ENCODE results near the gene CCNK.
A peak's percentile ranks its signal among the peaks of the same experiment; 100 is the strongest.

The CCNK gene

DNA sequence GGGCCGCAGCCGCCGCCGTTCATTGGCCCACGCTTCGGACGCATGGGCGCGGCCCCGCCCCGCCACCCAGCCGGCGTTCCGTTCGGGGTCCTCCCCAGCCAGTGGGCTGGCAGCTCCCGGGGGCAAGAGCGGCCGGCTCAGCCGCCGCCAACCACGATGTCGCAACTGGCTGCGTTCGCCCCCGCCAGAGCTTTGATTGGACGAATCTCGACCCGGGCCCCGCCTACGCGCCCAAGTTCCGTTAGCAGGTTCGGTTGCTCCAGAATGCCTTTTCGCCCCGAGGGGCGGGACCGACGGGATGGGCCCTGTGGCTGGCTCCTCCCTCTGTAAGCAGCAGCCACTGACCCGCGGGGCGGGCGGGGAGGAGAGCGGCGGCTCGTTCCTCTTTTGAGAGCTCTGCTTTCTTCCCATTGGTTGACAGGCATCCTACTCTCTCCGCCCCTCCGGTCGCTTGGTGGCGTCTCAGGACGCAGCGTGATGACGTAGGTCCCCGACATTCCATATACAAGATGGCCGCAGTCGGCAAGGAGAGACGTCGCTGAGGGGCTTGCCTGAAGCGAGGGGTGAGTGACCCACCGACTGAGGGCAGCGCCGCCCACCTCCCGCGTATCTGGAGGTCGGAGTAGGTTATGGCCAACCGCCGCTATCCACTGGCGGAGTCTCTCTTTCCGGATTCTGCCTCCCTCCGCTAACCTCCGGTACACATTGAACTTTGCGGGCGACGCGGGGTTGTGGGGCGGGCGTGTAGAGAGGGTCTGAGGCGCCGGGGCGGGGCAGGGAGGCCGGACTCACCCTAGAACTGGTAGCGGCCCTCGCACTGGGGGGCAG lies at the start of gene CCNK:
CCNK (plus strand) TSS at position 493 of the 828 bp plus-strand sequence. CDS start 11,269 bp downstream, outside the sequence.
- peak; percentile 100 for DNase-seq (ENCODE audit: low spot score)

DNA sequence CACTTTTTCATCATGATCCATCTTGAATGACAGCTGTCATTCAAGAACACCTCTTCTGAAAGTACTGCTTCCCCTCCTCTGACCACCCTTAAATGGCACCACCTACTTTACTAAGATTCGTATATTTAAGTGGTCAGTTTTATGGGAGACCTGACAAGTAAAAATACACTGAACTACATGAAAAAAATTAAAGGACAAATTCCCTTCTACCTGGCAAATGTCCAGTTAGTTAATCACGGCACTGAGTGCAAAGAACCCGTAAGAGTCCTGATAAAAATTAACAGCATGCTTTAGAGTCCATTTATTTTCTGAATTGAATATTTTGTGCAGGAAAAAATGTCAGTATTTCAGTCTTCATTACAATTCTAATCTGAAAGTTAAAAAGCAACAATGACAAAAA lies 49.2 kb upstream of the CCNK start:
- DNase-seq (ENCODE audit: low spot score): no peak

GRCh38 chr14:99432485-99432884 lies 48.7 kb upstream of the CCNK start:
- no peak for DNase-seq (ENCODE audit: low spot score)

- no peak for DNase-seq (ENCODE audit: low spot score)
Measured at GRCh38 chr14:99435327-99435726, 45.9 kb upstream of the CCNK start.

DNA sequence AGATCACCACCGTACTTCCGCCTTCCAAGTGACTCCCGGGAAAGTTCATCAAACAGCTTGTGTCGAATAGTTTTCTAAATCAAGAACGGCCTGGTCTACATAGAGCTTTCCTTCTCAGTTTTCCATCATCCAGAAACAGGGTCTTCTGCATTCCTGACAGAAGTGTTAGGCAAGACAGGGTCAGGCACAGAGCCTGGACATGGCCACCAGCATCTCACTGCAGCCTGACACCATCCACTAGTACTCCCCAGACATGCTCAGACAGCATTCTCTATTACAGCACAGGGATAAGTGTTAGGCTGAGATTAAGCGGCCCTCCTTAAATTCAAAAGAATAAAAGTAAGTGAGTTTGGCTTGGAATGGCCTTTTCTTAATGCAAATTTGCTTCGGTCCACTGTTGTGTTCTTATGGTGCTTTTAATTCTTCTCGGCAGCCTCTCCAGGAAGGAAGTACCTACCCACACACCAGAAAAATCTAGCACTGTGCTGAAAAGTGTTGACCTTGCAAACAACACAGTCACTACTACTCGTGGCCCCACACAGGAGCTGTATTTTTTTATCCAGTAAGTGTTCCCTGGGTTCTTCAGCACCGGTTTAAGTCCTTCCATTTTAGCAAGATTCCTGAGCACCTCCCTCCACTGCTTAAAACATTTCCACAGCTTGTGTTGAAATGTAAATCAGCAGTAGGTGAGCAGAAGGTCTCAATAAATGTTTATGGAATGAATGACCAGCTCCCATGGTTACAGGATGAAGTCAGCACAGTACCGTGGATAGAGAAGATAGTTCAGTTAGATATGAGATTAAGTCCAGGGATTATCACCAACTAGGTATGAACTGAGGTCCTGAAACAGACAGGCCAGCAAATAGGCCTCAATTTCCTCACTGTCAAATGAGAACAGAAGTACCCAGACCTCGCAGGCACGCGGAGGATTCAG lies 44.7 kb upstream of the CCNK start:
- no peak for DNase-seq (ENCODE audit: low spot score)

DNA sequence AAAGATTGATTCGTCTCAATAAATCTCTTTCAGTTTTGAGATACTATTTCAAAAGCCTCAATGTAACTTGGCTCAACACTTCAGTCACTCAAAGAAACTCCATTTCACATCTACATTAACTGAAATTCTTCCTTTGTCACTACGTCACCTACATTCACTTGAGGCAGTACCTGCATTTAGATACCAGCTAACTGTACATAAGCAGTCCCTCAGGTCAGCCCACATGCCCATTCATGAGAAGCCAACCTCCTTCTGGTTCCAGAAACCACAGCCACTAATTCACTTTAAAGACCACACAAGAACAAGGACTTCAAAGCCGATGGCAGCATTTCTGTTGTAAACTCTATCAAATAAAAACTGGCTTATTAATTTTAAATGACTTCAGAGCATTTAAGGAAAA lies 43.5 kb upstream of the CCNK start:
- DNase-seq (ENCODE audit: low spot score): no peak

DNA sequence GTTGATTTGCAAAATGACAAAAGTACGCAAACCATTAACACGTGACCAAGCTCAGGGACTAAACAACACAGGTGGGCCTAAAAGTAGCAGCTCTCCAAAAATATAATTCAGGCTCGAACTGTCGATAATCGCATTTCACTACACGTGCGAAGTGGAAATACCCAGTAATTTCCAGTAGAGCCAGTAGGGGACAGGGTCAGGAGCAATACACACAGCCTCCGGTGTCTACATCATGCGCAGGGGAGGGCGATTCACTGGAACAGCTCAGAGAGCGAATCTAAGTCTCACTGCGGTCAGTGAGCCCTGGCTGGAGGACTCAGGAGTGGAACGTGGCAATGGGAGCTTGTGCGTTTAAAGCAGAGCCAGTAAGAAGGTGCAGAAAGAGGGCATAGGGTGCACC lies 40.9 kb upstream of the CCNK start:
- no peak for DNase-seq (ENCODE audit: low spot score)

- DNase-seq (ENCODE audit: low spot score): no peak
Measured at GRCh38 chr14:99441157-99441870, 39.9 kb upstream of the CCNK start.

GRCh38 chr14:99441918-99442317 lies 39.3 kb upstream of the CCNK start:
- DNase-seq (ENCODE audit: low spot score): no peak

DNA sequence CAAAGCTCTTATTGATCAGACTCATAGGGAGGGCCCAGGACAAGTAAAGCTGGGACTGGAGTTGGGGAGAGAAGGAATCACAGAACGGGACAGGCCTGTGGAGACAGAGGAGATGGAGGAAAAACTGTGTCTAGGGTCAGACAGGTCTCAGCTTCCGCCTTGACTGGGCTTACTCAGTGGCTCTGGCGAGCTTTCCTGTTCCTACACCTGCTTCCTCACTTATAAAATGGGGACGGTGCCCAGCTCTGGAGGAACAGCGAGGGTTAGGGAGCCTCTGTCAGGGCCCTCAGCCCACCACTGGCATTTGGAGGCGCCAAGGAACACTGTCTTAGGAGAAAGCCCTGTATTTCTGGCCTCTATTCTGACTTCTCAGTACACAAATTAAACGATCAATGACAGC lies 35.3 kb upstream of the CCNK start:
- DNase-seq (ENCODE audit: low spot score): no peak

- no peak for DNase-seq (ENCODE audit: low spot score)
Measured at GRCh38 chr14:99447739-99448138, 33.5 kb upstream of the CCNK start.

- no peak for DNase-seq (ENCODE audit: low spot score)
Measured at GRCh38 chr14:99450266-99450665, 30.9 kb upstream of the CCNK start.

- no peak for DNase-seq (ENCODE audit: low spot score)
Measured at GRCh38 chr14:99451234-99451633, 30.0 kb upstream of the CCNK start.

DNA sequence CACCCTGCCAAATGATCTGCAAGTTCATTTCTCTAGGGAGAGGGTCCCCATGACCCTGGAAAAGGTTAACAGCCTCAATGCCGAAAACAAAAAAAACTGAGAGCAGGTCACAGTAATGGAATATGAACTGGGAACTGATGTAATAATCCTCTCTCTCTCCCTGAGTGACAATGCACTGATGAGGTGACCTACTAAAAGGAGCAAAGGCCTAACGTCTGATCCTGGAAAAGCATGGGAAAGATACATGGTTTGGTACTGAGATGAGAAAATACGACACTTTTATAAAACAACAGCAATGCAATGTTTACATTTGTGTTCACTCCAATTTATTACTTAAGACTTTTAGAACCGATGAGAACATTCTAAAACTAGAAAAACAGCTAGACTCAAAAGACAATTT lies 28.2 kb upstream of the CCNK start:
- no peak for DNase-seq (ENCODE audit: low spot score)

- DNase-seq (ENCODE audit: low spot score): no peak
Measured at GRCh38 chr14:99454246-99454645, 27.0 kb upstream of the CCNK start.

DNA sequence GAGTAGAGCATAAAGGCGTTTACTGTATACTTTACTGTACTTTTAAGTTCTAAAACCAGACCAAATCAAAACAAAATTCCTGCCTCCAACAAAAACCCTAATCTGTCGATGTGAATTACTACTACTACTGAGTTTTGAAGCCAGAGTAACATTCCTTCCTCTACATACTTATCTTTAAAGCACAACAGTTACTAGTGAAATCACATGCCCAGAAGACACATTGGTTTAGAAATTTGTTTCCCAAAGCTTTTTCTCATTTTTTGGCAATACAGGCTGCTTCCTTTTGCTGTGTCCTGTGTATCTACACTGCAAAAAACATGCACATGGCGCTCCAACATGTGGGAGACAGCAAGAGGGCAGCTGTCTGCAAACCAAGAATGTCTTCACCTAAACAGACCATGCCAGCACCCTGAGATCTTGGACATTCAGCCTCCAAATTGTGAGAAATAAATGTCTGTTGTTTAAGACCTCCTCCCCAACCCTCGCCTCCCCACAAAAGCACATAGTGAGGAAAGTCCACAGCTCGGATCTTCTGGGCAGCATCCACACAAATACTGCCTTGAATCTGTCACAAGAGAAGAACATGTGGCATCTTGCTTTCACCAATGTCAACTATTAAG lies 21.6 kb upstream of the CCNK start:
- DNase-seq (ENCODE audit: low spot score): no peak

GRCh38 chr14:99460793-99461192 lies 20.4 kb upstream of the CCNK start:
- no peak for DNase-seq (ENCODE audit: low spot score)

GRCh38 chr14:99461411-99462085 lies 19.7 kb upstream of the CCNK start:
- no peak for DNase-seq (ENCODE audit: low spot score)

GRCh38 chr14:99462210-99462609 lies 19.0 kb upstream of the CCNK start:
- DNase-seq (ENCODE audit: low spot score): no peak

DNA sequence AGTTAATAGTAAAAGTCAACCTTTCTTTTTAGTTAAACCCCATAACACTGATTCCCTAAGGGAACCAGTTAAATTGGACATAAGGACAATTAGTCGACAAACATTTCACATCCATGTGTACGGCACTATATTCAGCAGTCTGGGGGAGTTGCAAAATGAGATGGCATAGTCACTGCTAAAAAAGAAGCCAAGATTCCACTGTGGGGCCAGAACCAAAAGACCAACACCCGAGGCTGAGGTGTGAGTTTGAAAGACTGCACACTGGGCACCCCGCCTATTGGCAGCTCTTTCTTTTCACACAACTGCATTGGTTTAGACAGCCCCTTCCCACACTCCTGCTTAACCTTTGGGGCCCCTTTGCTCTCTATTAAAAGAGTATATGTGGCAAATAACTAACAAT lies 17.2 kb upstream of the CCNK start:
- DNase-seq (ENCODE audit: low spot score): no peak

DNA sequence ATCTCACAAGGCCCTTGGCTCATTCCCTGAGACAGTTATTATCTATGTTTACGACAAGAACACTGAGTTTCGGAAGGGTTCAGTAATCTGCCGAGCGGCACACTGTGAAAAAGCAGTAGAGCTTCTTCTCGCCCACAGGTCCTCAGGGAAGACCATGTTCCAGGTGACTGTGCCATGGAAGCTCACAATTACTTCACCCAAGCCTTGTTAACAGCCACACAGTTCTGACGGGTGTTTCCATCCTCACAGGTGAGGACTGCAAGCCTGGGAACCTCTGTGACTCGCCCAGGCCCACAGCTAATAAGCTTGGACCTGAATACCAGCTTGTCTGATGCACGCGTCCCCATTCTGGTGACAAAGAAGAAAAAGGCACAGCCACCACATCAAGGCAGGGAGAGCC lies 15.9 kb upstream of the CCNK start:
- DNase-seq (ENCODE audit: low spot score): no peak
